ENCODE measurements around the gene RCVRN.

RCVRN gene

GRCh38 chr17:9855036-9855435 is 50.0 kb downstream of the RCVRN start:
- DNase-seq (ENCODE audit: extremely low spot score) = no peak
- ChIA-PET CTCF (no interaction called here), POLR2A (no interaction called here)
- no peak for TF ChIP-seq BHLHE40 (IDR thresholded peaks at IDR 0.05; ENCODE audit: borderline replicate concordance)
- TF ChIP-seq SUZ12 (IDR thresholded peaks at IDR 0.05) = no peak
- TF ChIP-seq NFRKB (IDR thresholded peaks at IDR 0.05) = no peak
- TF ChIP-seq, protein P1, sequence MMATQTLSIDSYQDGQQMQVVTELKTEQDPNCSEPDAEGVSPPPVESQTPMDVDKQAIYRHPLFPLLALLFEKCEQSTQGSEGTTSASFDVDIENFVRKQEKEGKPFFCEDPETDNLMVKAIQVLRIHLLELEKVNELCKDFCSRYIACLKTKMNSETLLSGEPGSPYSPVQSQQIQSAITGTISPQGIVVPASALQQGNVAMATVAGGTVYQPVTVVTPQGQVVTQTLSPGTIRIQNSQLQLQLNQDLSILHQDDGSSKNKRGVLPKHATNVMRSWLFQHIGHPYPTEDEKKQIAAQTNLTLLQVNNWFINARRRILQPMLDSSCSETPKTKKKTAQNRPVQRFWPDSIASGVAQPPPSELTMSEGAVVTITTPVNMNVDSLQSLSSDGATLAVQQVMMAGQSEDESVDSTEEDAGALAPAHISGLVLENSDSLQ (IDR thresholded peaks at IDR 0.05) = no peak
- TF ChIP-seq FOXM1 (IDR thresholded peaks at IDR 0.05; ENCODE audit: borderline replicate concordance) = no peak

GRCh38 chr17:9854255-9854654 is 50.8 kb downstream of the RCVRN start:
- DNase-seq (ENCODE audit: extremely low spot score) = no peak
- CTCF ChIA-PET = no interaction called here
- TF ChIP-seq ELF4 (IDR thresholded peaks at IDR 0.05) = no peak
- POLR2A ChIA-PET = no interaction called here

- CTCF ChIA-PET = no interaction called here
- TF ChIP-seq TARDBP (IDR thresholded peaks at IDR 0.05) (no peak), CTBP1 (IDR thresholded peaks at IDR 0.05; ENCODE audit: borderline replicate concordance) (no peak), ZNF384 (IDR thresholded peaks at IDR 0.05) (no peak), LEF1 (IDR thresholded peaks at IDR 0.05; ENCODE audit: borderline replicate concordance) (no peak), FOXM1 (IDR thresholded peaks at IDR 0.05; ENCODE audit: borderline replicate concordance) (no peak), HDGF (IDR thresholded peaks at IDR 0.05; ENCODE audit: borderline replicate concordance) (no peak), NFRKB (IDR thresholded peaks at IDR 0.05) (no peak), SP1 (IDR thresholded peaks at IDR 0.05) (no peak), ARNT (IDR thresholded peaks at IDR 0.05) (no peak), BHLHE40 (IDR thresholded peaks at IDR 0.05; ENCODE audit: borderline replicate concordance) (no peak), ELF4 (IDR thresholded peaks at IDR 0.05) (no peak), FOXA1 (IDR thresholded peaks at IDR 0.05) (no peak), L3MBTL2 (conservative IDR thresholded peaks at IDR 0.05) (no peak), FOXK2 (IDR thresholded peaks at IDR 0.05) (no peak), SUZ12 (IDR thresholded peaks at IDR 0.05) (no peak)
- TF ChIP-seq, protein P1 (IDR thresholded peaks at IDR 0.05) = no peak
- no peak for DNase-seq (ENCODE audit: extremely low spot score)
- POLR2A ChIA-PET = no interaction called here
These were observed 54.9 kb downstream of the RCVRN start for GRCh38 chr17:9850151-9850550.
